ENCODE measurements around the gene NXPE4. TPM values are rescaled to one million over a fixed set of nuclear protein-coding genes. Genes with fewer than 3 reads are reported as not detected.
"Not testable (repeated sequence)": the region's sequence is repeated elsewhere in the genome, so short reads cannot be mapped to it uniquely, and the experiment has no call there.

The NXPE4 gene
- total and polyA plus RNA-seq, 3 experiments from 2014 or later = not detected

GRCh38 chr11:114621072-114621471 is 25.5 kb upstream of the NXPE4 start:
- no peaks in the 10 kb centered on the region for H3K4me1 ChIP-seq (ENCODE audit: insufficient read depth, low read length)
- no peaks in the 10 kb centered on the region for H3K27me3 ChIP-seq (ENCODE audit: insufficient read depth, low read length, poor library complexity, severe bottlenecking)
- H3K4me1 Mint-ChIP-seq = no peaks in the 10 kb centered on the region
- H3K27me3 Mint-ChIP-seq = no peaks in the 10 kb centered on the region
- H3K9me3 Mint-ChIP-seq = no peaks in the 10 kb centered on the region
- no peaks in the 10 kb centered on the region for H3K36me3 Mint-ChIP-seq
- no peak for DNase-seq
- H3K4me3 Mint-ChIP-seq = no peak overlapping the region
- CTCF ChIA-PET = no interaction called here
- H3K4me3 ChIP-seq (ENCODE audit: low read length) = no peak overlapping the region
- no peaks in the 10 kb centered on the region for H3K9me3 ChIP-seq (ENCODE audit: low read length)
- H3K36me3 ChIP-seq (ENCODE audit: insufficient read depth, low read length) = no peaks in the 10 kb centered on the region
- H3K27ac ChIP-seq (ENCODE audit: low read depth, low read length) = no peak overlapping the region
- POLR2A ChIA-PET = no interaction called here
- no peak overlapping the region for H3K27ac Mint-ChIP-seq

DNA sequence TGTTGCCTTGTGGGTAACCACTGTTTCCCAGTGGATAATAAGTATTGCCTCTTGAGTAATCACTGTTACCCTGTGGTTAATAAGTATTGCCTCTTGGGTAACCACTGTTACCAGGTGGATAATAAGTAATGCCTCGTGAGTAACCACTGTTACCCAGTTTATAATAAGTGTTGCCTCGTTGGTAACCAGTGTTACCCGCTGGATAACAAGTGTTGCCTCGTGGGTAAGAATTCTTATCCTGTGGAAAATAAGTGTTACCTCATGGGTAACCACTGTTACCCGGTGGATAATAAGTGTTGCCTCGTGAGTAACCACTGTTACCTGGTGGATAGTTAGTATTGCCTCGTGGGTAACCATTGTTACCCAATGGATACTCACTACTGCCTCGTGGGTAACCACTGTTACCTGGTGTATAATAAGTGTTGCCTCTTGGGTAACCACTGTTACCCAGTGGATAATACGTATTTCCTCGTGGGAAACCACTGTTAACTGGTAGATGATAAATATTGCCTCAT is 24.1 kb upstream of the NXPE4 start:
- Mint-ChIP-seq H3K4me3 (no peak overlapping the region), H3K27me3 (no peaks in the 10 kb centered on the region), H3K4me1 (no peaks in the 10 kb centered on the region), H3K36me3 (no peaks in the 10 kb centered on the region), H3K9me3 (no peaks in the 10 kb centered on the region), H3K27ac (no peak overlapping the region)
- CTCF ChIA-PET = no interaction called here
- POLR2A ChIA-PET = no interaction called here
- Histone ChIP-seq H3K4me3 (ENCODE audit: low read length) (no peak overlapping the region), H3K4me1 (ENCODE audit: insufficient read depth, low read length) (no peaks in the 10 kb centered on the region), H3K36me3 (ENCODE audit: insufficient read depth, low read length) (no peaks in the 10 kb centered on the region), H3K27ac (ENCODE audit: low read depth, low read length) (no peak overlapping the region), H3K27me3 (ENCODE audit: insufficient read depth, low read length, poor library complexity, severe bottlenecking) (no peaks in the 10 kb centered on the region), H3K9me3 (ENCODE audit: low read length) (no peaks in the 10 kb centered on the region)
- no peak for DNase-seq

GRCh38 chr11:114618139-114618538 is 22.6 kb upstream of the NXPE4 start:
- CTCF ChIA-PET = no interaction called here
- Histone ChIP-seq H3K27ac (ENCODE audit: low read depth, low read length) (no peak overlapping the region), H3K4me1 (ENCODE audit: insufficient read depth, low read length) (no peaks in the 10 kb centered on the region), H3K36me3 (ENCODE audit: insufficient read depth, low read length) (no peaks in the 10 kb centered on the region), H3K9me3 (ENCODE audit: low read length) (no peaks in the 10 kb centered on the region), H3K27me3 (ENCODE audit: insufficient read depth, low read length, poor library complexity, severe bottlenecking) (no peaks in the 10 kb centered on the region), H3K4me3 (ENCODE audit: low read length) (no peak overlapping the region)
- H3K4me1 Mint-ChIP-seq = no peaks in the 10 kb centered on the region
- no peak overlapping the region for H3K4me3 Mint-ChIP-seq
- POLR2A ChIA-PET = no interaction called here
- no peaks in the 10 kb centered on the region for H3K27me3 Mint-ChIP-seq
- H3K9me3 Mint-ChIP-seq = no peaks in the 10 kb centered on the region
- no peak overlapping the region for H3K27ac Mint-ChIP-seq
- DNase-seq = no peak
- no peaks in the 10 kb centered on the region for H3K36me3 Mint-ChIP-seq

DNA sequence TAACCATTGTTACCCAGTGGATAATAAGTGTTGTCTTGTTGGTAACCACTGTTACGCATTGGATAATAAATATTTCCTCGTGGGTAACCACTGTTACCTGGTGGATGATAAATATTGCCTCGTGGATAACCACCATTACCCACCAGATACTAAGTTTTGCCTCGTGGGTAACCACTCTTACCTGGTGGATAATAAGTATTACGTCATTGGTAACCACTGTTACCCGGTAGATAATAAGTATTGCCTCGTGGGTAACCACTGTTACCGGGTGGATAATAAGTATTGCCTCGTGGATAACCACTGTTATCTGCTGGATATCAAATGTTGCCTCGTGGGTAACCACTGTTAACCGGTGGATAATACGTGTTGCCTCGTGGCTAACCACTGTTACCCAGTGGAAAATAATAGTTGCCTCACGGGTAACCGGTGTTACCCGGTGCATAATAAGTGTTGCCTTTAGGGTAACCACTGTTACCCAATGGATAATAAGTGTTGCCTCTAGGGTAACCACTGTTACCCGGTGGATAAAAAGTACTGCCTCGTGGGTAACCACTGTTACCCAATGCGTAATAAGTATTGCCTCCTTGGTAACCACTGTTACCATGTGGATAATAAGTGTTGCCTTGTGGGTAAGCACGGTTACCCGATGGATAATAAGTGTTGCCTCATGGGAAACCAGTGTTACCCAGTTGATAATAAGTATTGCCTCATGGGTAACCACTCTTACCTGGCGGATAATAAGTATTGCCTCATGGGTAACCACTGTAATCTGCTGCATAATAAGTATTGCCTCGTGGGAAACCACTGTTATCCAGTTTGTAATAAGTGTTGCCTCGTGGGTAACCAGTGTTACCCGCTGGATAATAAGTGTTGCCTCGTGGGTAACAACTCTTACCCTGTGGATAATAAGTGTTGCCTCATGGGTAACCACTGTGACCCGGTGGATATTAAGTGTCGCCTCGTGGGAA is 21.9 kb upstream of the NXPE4 start:
- ChIA-PET CTCF (no interaction called here), POLR2A (no interaction called here)
- no peaks in the 10 kb centered on the region for H3K36me3 ChIP-seq (ENCODE audit: insufficient read depth, low read length)
- H3K27ac ChIP-seq (ENCODE audit: low read depth, low read length) = no peak overlapping the region
- no peaks in the 10 kb centered on the region for H3K9me3 ChIP-seq (ENCODE audit: low read length)
- H3K27me3 ChIP-seq (ENCODE audit: insufficient read depth, low read length, poor library complexity, severe bottlenecking) = no peaks in the 10 kb centered on the region
- Mint-ChIP-seq H3K27me3 (no peaks in the 10 kb centered on the region), H3K9me3 (no peaks in the 10 kb centered on the region), H3K36me3 (no peaks in the 10 kb centered on the region), H3K4me3 (no peak overlapping the region), H3K27ac (no peak overlapping the region), H3K4me1 (no peaks in the 10 kb centered on the region)
- H3K4me3 ChIP-seq (ENCODE audit: low read length) = no peak overlapping the region
- no peaks in the 10 kb centered on the region for H3K4me1 ChIP-seq (ENCODE audit: insufficient read depth, low read length)
- DNase-seq = no peak

- POLR2A ChIA-PET = no interaction called here
- H3K9me3 Mint-ChIP-seq = no peaks in the 10 kb centered on the region
These were observed 20.9 kb upstream of the NXPE4 start for GRCh38 chr11:114616516-114616915.

GRCh38 chr11:114615448-114616361 is 20.1 kb upstream of the NXPE4 start:
- Histone ChIP-seq H3K9me3 (ENCODE audit: low read length) (no peaks in the 10 kb centered on the region), H3K4me1 (ENCODE audit: insufficient read depth, low read length) (no peaks in the 10 kb centered on the region), H3K27ac (ENCODE audit: low read depth, low read length) (no peak overlapping the region), H3K27me3 (ENCODE audit: insufficient read depth, low read length, poor library complexity, severe bottlenecking) (no peaks in the 10 kb centered on the region), H3K36me3 (ENCODE audit: insufficient read depth, low read length) (no peaks in the 10 kb centered on the region), H3K4me3 (ENCODE audit: low read length) (no peak overlapping the region)
- ChIA-PET CTCF (no interaction called here), POLR2A (no interaction called here)
- no peak overlapping the region for H3K4me3 Mint-ChIP-seq
- no peaks in the 10 kb centered on the region for H3K36me3 Mint-ChIP-seq
- H3K27me3 Mint-ChIP-seq = no peaks in the 10 kb centered on the region
- no peak overlapping the region for H3K27ac Mint-ChIP-seq
- no peak for DNase-seq
- H3K9me3 Mint-ChIP-seq = no peaks in the 10 kb centered on the region
- no peaks in the 10 kb centered on the region for H3K4me1 Mint-ChIP-seq

More at GRCh38 chr11:114616516-114616915, 20.9 kb upstream of the NXPE4 start:
- Histone ChIP-seq H3K4me1 (ENCODE audit: insufficient read depth, low read length) (no peaks in the 10 kb centered on the region), H3K9me3 (ENCODE audit: low read length) (no peaks in the 10 kb centered on the region), H3K27ac (ENCODE audit: low read depth, low read length) (no peak overlapping the region), H3K36me3 (ENCODE audit: insufficient read depth, low read length) (no peaks in the 10 kb centered on the region), H3K4me3 (ENCODE audit: low read length) (no peak overlapping the region), H3K27me3 (ENCODE audit: insufficient read depth, low read length, poor library complexity, severe bottlenecking) (no peaks in the 10 kb centered on the region)
- DNase-seq = no peak
- no peak overlapping the region for H3K4me3 Mint-ChIP-seq
- H3K27ac Mint-ChIP-seq = no peak overlapping the region
- H3K4me1 Mint-ChIP-seq = no peaks in the 10 kb centered on the region
- no peaks in the 10 kb centered on the region for H3K27me3 Mint-ChIP-seq
- CTCF ChIA-PET = no interaction called here
- H3K36me3 Mint-ChIP-seq = no peaks in the 10 kb centered on the region

- no peaks in the 10 kb centered on the region for H3K36me3 Mint-ChIP-seq
- H3K9me3 Mint-ChIP-seq = no peaks in the 10 kb centered on the region
- ChIA-PET POLR2A (no interaction called here), CTCF (no interaction called here)
- no peaks in the 10 kb centered on the region for H3K9me3 ChIP-seq (ENCODE audit: low read length)
- no peak overlapping the region for H3K4me3 Mint-ChIP-seq
- no peaks in the 10 kb centered on the region for H3K36me3 ChIP-seq (ENCODE audit: insufficient read depth, low read length)
- no peaks in the 10 kb centered on the region for H3K27me3 Mint-ChIP-seq
- no peaks in the 10 kb centered on the region for H3K4me1 Mint-ChIP-seq
- no peak overlapping the region for H3K4me3 ChIP-seq (ENCODE audit: low read length)
- no peaks in the 10 kb centered on the region for H3K27me3 ChIP-seq (ENCODE audit: insufficient read depth, low read length, poor library complexity, severe bottlenecking)
- H3K4me1 ChIP-seq (ENCODE audit: insufficient read depth, low read length) = no peaks in the 10 kb centered on the region
- H3K27ac ChIP-seq (ENCODE audit: low read depth, low read length) = no peak overlapping the region
- no peak overlapping the region for H3K27ac Mint-ChIP-seq
- DNase-seq = no peak
These were observed 18.6 kb upstream of the NXPE4 start for GRCh38 chr11:114614127-114614720.

GRCh38 chr11:114613094-114613493 is 17.5 kb upstream of the NXPE4 start:
- H3K36me3 Mint-ChIP-seq; POLR2A ChIA-PET; H3K4me1 Mint-ChIP-seq; H3K36me3 ChIP-seq (ENCODE audit: insufficient read depth, low read length); H3K4me3 Mint-ChIP-seq; H3K27me3 ChIP-seq (ENCODE audit: insufficient read depth, low read length, poor library complexity, severe bottlenecking); H3K9me3 Mint-ChIP-seq; CTCF ChIA-PET; H3K27ac ChIP-seq (ENCODE audit: low read depth, low read length); H3K27me3 Mint-ChIP-seq; H3K9me3 ChIP-seq (ENCODE audit: low read length); H3K4me1 ChIP-seq (ENCODE audit: insufficient read depth, low read length); H3K27ac Mint-ChIP-seq; H3K4me3 ChIP-seq (ENCODE audit: low read length); DNase-seq: not testable (repeated sequence)

All from CD8-positive, alpha-beta memory T cell (primary cell).